ENCODE results near the gene LONP1. TPM values are rescaled to one million over a fixed set of nuclear protein-coding genes. Genes with fewer than 3 reads are reported as not detected.

The LONP1 gene
- polyA plus RNA-seq, 3 donors, result 12.1 to 37.2 (median 13.8) TPM

GRCh38 chr19:5674714-5675113 is 45.2 kb downstream of the LONP1 start:
- peaks cover 8 to 20% of the 10 kb centered on the region in 2 donors for H3K36me3 ChIP-seq (replicated peaks in 1 of 2; ENCODE audit: control insufficient read depth in 1 of 2, insufficient read depth in 2 of 2, low read length in 2 of 2)
- no peak overlapping the region for H3K4me3 Mint-ChIP-seq
- H4K20me1 ChIP-seq (ENCODE audit: insufficient read depth, low read length), result peaks cover 4% of the 10 kb centered on the region
- H3K4me3 ChIP-seq (replicated peaks in 1 of 3; ENCODE audit: low read depth in 2 of 3, low read length in 3 of 3), result no peak overlapping the region
- DNase-seq, result no peak
- H2AFZ ChIP-seq (ENCODE audit: insufficient read depth, low read depth, low read length, poor library complexity, severe bottlenecking), result no peak overlapping the region
- H3K4me1 Mint-ChIP-seq, result peaks cover 10% of the 10 kb centered on the region
- no peak overlapping the region for H3K9ac ChIP-seq (ENCODE audit: insufficient read depth, low read length, poor library complexity, severe bottlenecking)
- H3K27ac ChIP-seq (ENCODE audit: low read depth in 1 of 2, low read length in 2 of 2), result no peak overlapping the region
- H3K27ac Mint-ChIP-seq, result peak overlapping the region in 1 of 7 donors; percentile 21
- intact Hi-C loops (cut with micrococcal nuclease), result no loop called here
- peaks cover 8 to 37% of the 10 kb centered on the region in 2 donors for H3K36me3 Mint-ChIP-seq
- WGBS (ENCODE audit: insufficient coverage), result 88% methylated on average over 3 of the region's 5 CpGs
- no peak overlapping the region for H3K4me2 ChIP-seq (replicated peaks; ENCODE audit: extremely low read depth, low read length, poor library complexity, severe bottlenecking)
- H3K4me1 ChIP-seq (ENCODE audit: control insufficient read depth in 1 of 2, insufficient read depth in 2 of 2, low read length in 2 of 2), result peaks cover 6 to 8% of the 10 kb centered on the region in 2 donors
- H3K27me3 ChIP-seq (ENCODE audit: control insufficient read depth in 2 of 2, insufficient read depth in 2 of 2, low read length in 2 of 2), result no peaks in the 10 kb centered on the region
- H3K9me3 ChIP-seq (replicated peaks in 1 of 2; ENCODE audit: control insufficient read depth in 1 of 2, insufficient read depth in 1 of 2, low read length in 2 of 2), result no peaks in the 10 kb centered on the region
- H3K79me2 ChIP-seq (ENCODE audit: insufficient read depth, low read length), result peaks cover 4% of the 10 kb centered on the region
- peaks cover 0 to 5% (median 0%) of the 10 kb centered on the region in 7 donors for H3K9me3 Mint-ChIP-seq
- TF ChIP-seq CTCF (IDR thresholded peaks at IDR 0.05), result no peak
- H3K27me3 Mint-ChIP-seq (ENCODE audit: low read depth in 3 of 3), result no peaks in the 10 kb centered on the region

GRCh38 chr19:5673752-5674151 is 46.2 kb downstream of the LONP1 start:
- Mint-ChIP-seq H3K27me3 (ENCODE audit: low read depth in 3 of 3) (no peaks in the 10 kb centered on the region), H3K4me3 (no peak overlapping the region), H3K27ac (no peak overlapping the region), H3K4me1 (peaks cover 2% of the 10 kb centered on the region), H3K9me3 (peaks cover 0 to 5% (median 0%) of the 10 kb centered on the region in 7 donors), H3K36me3 (peaks cover 18 to 46% of the 10 kb centered on the region in 2 donors)
- no peaks in the 10 kb centered on the region for H3K4me1 ChIP-seq (ENCODE audit: control insufficient read depth in 1 of 2, insufficient read depth in 2 of 2, low read length in 2 of 2)
- intact Hi-C loops (cut with micrococcal nuclease), result no loop called here
- no peaks in the 10 kb centered on the region for H3K9me3 ChIP-seq (replicated peaks in 1 of 2; ENCODE audit: control insufficient read depth in 1 of 2, insufficient read depth in 1 of 2, low read length in 2 of 2)
- H3K27ac ChIP-seq (ENCODE audit: low read depth in 1 of 2, low read length in 2 of 2), result no peak overlapping the region
- H3K36me3 ChIP-seq (replicated peaks in 1 of 2; ENCODE audit: control insufficient read depth in 1 of 2, insufficient read depth in 2 of 2, low read length in 2 of 2), result peaks cover 18 to 30% of the 10 kb centered on the region in 2 donors
- no peaks in the 10 kb centered on the region for H3K79me2 ChIP-seq (ENCODE audit: insufficient read depth, low read length)
- DNase-seq, result no peak
- no peaks in the 10 kb centered on the region for H3K27me3 ChIP-seq (ENCODE audit: control insufficient read depth in 2 of 2, insufficient read depth in 2 of 2, low read length in 2 of 2)
- WGBS (ENCODE audit: insufficient coverage), result 100% methylated on average over 1 of the region's 1 CpG
- H2AFZ ChIP-seq (ENCODE audit: insufficient read depth, low read depth, low read length, poor library complexity, severe bottlenecking), result no peak overlapping the region
- no peak overlapping the region for H3K9ac ChIP-seq (ENCODE audit: insufficient read depth, low read length, poor library complexity, severe bottlenecking)
- H4K20me1 ChIP-seq (ENCODE audit: insufficient read depth, low read length), result peaks cover 13% of the 10 kb centered on the region
- TF ChIP-seq CTCF (IDR thresholded peaks at IDR 0.05), result no peak
- H3K4me3 ChIP-seq (replicated peaks in 1 of 3; ENCODE audit: low read depth in 2 of 3, low read length in 3 of 3), result no peak overlapping the region
- H3K4me2 ChIP-seq (replicated peaks; ENCODE audit: extremely low read depth, low read length, poor library complexity, severe bottlenecking), result no peak overlapping the region
